Liver (tissue), 9 donors: ENCODE measurements around the gene RGS3. TPM values are rescaled to one million over a fixed set of nuclear protein-coding genes. Genes with fewer than 3 reads are reported as not detected.

ENCODE experiments used
- DNase-seq: peaks from one replicate; pipeline ENCODE4 v3.0.0-alpha.2; 2017; ENCODE audit warnings: low spot score
- H3K27ac ChIP-seq, 2 donors: one replicate each; pipeline ENCODE4 v1.7.0; 2013; ENCODE audit warnings: inconsistent platforms in 2 of 2, low read length in 2 of 2, control low read depth in 1 of 2, low read depth in 1 of 2, mild to moderate bottlenecking in 1 of 2
- H3K27me3 ChIP-seq, 4 donors: one replicate each; pipeline versions ENCODE4 v1.6.1 to v1.7.0; 2013; ENCODE audit warnings: low read length in 3 of 4, inconsistent platforms in 1 of 4, mild to moderate bottlenecking in 1 of 4, moderate library complexity in 1 of 4; ENCODE audit not compliant: control insufficient read depth in 4 of 4, insufficient read depth in 4 of 4
- H3K36me3 ChIP-seq, 4 donors: one replicate each; pipeline versions ENCODE4 v1.6.1 to v1.7.0; 2013; ENCODE audit warnings: low read length in 3 of 4, mild to moderate bottlenecking in 3 of 4, low read depth in 1 of 4, moderate library complexity in 1 of 4; ENCODE audit not compliant: control insufficient read depth in 4 of 4, insufficient read depth in 3 of 4
- H3K4me1 ChIP-seq, 4 donors: one replicate each; pipeline versions ENCODE4 v1.6.1 to v1.7.0; 2013; ENCODE audit warnings: low read length in 3 of 4, mild to moderate bottlenecking in 3 of 4, moderate library complexity in 1 of 4; ENCODE audit not compliant: control insufficient read depth in 4 of 4, insufficient read depth in 4 of 4
- H3K4me3 ChIP-seq, 3 donors: one replicate each; pipeline versions ENCODE4 v1.6.1 to v1.7.0; 2013; ENCODE audit warnings: low read length in 3 of 3, control low read depth in 1 of 3, low read depth in 1 of 3, mild to moderate bottlenecking in 1 of 3
- H3K9ac ChIP-seq, 2 donors: one replicate each; pipeline ENCODE4 v1.7.0; 2013; ENCODE audit warnings: low read length in 2 of 2, mild to moderate bottlenecking in 2 of 2, moderate library complexity in 2 of 2, control low read depth in 1 of 2, low read depth in 1 of 2
- H3K9me3 ChIP-seq, 4 donors: one replicate each; pipeline versions ENCODE4 v1.6.1 to v1.7.0; 2013; ENCODE audit warnings: low read length in 3 of 4; ENCODE audit not compliant: control insufficient read depth in 4 of 4
- CTCF ChIP-seq: fragments of 150-350 bp; IDR thresholded peaks from 2 replicates; pipeline ENCODE4 v1.5.1; 2017; ENCODE audit warnings: improper control_type of control experiment, low read depth, low read length; ENCODE audit not compliant: missing input control
- EGR1 ChIP-seq, 2 donors: IDR thresholded peaks; 2 replicates each; pipeline ENCODE4 v1.6.1; 2016 to 2018; ENCODE audit warnings: antibody characterized with exemption in 2 of 2, low read depth in 2 of 2
- FOXA1 ChIP-seq: IDR thresholded peaks from 2 replicates; pipeline ENCODE4 v1.6.1; 2016; ENCODE audit warnings: antibody characterized with exemption
- FOXA2 ChIP-seq: IDR thresholded peaks from 2 replicates; pipeline ENCODE4 v1.6.1; 2016; ENCODE audit warnings: antibody characterized with exemption
- GABPA ChIP-seq, 2 donors: IDR thresholded peaks in 1 of 2; conservative IDR thresholded peaks in 1 of 2; 2 replicates each; pipeline ENCODE4 v1.6.1; 2016; ENCODE audit warnings: antibody characterized with exemption in 2 of 2, mild to moderate bottlenecking in 1 of 2, moderate library complexity in 1 of 2
- HNF4A ChIP-seq, 2 donors: conservative IDR thresholded peaks; 2 replicates each; pipeline ENCODE4 v1.6.1; 2016; ENCODE audit warnings: antibody characterized with exemption in 2 of 2, mild to moderate bottlenecking in 2 of 2
- HNF4G ChIP-seq: IDR thresholded peaks from 2 replicates; pipeline ENCODE4 v1.6.1; 2016; ENCODE audit warnings: antibody characterized with exemption
- JUND ChIP-seq, 2 donors: IDR thresholded peaks; 2 replicates each; pipeline ENCODE4 v1.6.1; 2016; ENCODE audit warnings: antibody characterized with exemption in 2 of 2
- NR2F2 ChIP-seq: IDR thresholded peaks from 2 replicates; pipeline ENCODE4 v1.6.1; 2016; ENCODE audit warnings: antibody characterized with exemption
- RAD21 ChIP-seq, 2 donors: IDR thresholded peaks; 2 replicates each; pipeline ENCODE4 v1.6.1; 2016; ENCODE audit warnings: antibody characterized with exemption in 2 of 2, mild to moderate bottlenecking in 2 of 2
- REST ChIP-seq: IDR thresholded peaks from 2 replicates; pipeline ENCODE4 v1.6.1; 2016; ENCODE audit warnings: antibody characterized with exemption, mild to moderate bottlenecking
- SP1 ChIP-seq: IDR thresholded peaks from 2 replicates; pipeline ENCODE4 v1.6.1; 2018; ENCODE audit warnings: antibody characterized with exemption, mild to moderate bottlenecking
- YY1 ChIP-seq: IDR thresholded peaks from 2 replicates; pipeline ENCODE4 v1.6.1; 2016; ENCODE audit warnings: antibody characterized with exemption, mild to moderate bottlenecking
- ZBTB33 ChIP-seq: IDR thresholded peaks from 2 replicates; pipeline ENCODE4 v1.6.1; 2016; ENCODE audit warnings: antibody characterized with exemption
- WGBS: extraction: QIAGEN DNeasy Blood & Tissue Kit; methylation state at CpG from one replicate; pipeline ENCODE4 v1.1.7; 2013; 5-methylcytosine and 5-hydroxymethylcytosine counted together
- polyA plus RNA-seq, 2 donors: library from polyadenylated mRNA; stranded (reverse) in 1 of 2; unstranded in 1 of 2; fragments of 200-250 nt in 1 of 2; fragments of >200 nt in 1 of 2; fragmentation: Nextera tagmentation in 1 of 2; extraction: Ambion mirVana in 1 of 2; gene quantifications; one replicate each; pipeline versions ENCODE4 v1.2.1 to v1.2.3, GENCODE V29; 2013 to 2015
- total RNA-seq, 2 donors: library from RNA; depleted of rRNA; stranded (reverse); fragments of >200 nt; gene quantifications; one replicate each; pipeline ENCODE4 v1.2.3, GENCODE V29; 2014
- TF ChIP-seq, protein P1 (sequence below): IDR thresholded peaks from 2 replicates; pipeline ENCODE4 v1.6.1; 2016; ENCODE audit warnings: antibody characterized with exemption
- donor health status: healthy.
- donor health status: healthy.
- donor health status: healthy.
- donor health status: healthy.
- donor health status: healthy.

RGS3 gene
- total and polyA plus RNA-seq, 4 donors: 13.0 to 65.0 (median 28.3) TPM

- no peak overlapping the region for H3K4me3 ChIP-seq
- H3K27ac ChIP-seq: no peak overlapping the region
- WGBS: 93% methylated on average over 5 of the region's 5 CpGs
These were observed 83.0 kb downstream of the RGS3 start for GRCh38 chr9:113546566-113546965.

DNA sequence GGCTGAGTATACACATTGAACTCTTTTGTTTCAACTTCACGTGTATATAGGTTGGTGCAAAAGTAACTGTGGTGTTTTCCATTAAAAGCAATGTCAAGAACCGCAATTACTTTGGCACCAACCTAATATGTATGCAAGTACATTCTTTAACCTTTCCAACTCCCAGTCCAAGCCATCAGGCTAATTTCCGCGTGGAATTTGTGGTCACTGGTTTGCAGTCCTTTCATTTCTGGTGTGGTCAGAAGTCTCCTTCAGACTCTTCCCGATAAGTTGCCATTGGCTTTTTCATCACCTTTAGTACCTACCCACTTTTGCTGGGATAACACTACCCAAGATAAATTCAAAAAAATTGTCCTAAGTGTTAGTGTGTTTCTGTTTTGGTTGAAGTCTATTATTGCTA lies 84.0 kb downstream of the RGS3 start:
- no peaks in the 10 kb centered on the region for H3K9me3 ChIP-seq
- TF ChIP-seq HNF4A (conservative IDR thresholded peaks at IDR 0.05): no peak
- no peak for TF ChIP-seq GABPA (IDR thresholded peaks at IDR 0.05 in 1 of 2, conservative IDR thresholded peaks at IDR 0.05 in 1 of 2)
- peak overlapping the region in 1 of 2 donors; percentile 49 for H3K27ac ChIP-seq
- H3K4me3 ChIP-seq: no peak overlapping the region
- H3K27me3 ChIP-seq: no peaks in the 10 kb centered on the region
- no peak for DNase-seq
- H3K36me3 ChIP-seq: no peaks in the 10 kb centered on the region
- no peak overlapping the region for H3K9ac ChIP-seq
- peaks cover 5 to 34% (median 22%) of the 10 kb centered on the region in 4 donors for H3K4me1 ChIP-seq
- WGBS: 96% methylated on average over 5 of the region's 5 CpGs

More at GRCh38 chr9:113546566-113546965, 83.0 kb downstream of the RGS3 start:
- Histone ChIP-seq H3K27me3 (no peaks in the 10 kb centered on the region), H3K9ac (no peak overlapping the region), H3K36me3 (peaks cover 0 to 2% (median under 1%) of the 10 kb centered on the region in 4 donors), H3K4me1 (peaks cover 5 to 34% (median 22%) of the 10 kb centered on the region in 4 donors), H3K9me3 (no peaks in the 10 kb centered on the region)
- DNase-seq: no peak
- TF ChIP-seq EGR1 (IDR thresholded peaks at IDR 0.05; ENCODE audit: low read depth in 2 of 2): no peak
- no peak for TF ChIP-seq HNF4G
- no peak for TF ChIP-seq REST

DNA sequence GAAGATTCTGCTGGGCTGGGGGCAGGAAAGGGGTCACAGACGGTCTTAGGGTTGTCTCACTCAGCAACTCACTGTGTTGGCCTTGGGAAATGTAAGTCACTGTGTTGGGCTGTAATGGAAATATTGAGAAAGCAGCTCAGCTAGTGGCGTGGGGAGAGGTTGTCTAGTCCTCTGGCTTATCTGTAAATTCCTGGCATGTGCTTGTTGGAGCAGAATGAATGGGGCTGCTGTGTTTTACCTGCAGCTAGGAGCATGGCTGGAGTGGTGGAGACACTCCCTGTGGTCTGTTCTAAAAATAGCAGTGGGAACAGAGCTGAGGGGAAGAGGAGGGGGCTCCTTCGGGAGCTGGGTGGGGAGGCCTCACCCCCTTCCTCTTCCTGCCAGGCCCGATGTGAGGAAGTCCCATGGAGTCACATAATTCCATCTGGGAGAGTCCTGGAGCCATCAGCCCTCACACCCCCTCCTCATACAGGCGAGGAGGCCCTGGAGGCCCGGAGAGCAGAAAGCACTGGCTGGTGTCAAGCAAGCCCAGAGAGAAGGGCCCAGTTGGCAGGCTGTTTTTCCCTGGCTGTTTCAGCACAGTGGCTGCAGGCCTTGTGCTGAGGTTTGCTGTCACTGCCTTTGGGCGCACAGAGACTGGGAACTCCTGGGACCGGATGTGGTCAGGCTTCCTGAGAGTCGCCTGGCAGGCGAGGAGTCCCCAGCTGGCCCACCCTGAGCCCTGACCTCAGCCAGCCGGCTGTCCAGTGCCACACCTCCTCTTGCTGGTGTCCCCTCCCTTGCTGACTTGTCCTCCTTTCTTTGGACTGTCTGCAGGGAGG lies 84.9 kb downstream of the RGS3 start:
- no peak overlapping the region for H3K9ac ChIP-seq
- H3K4me1 ChIP-seq: peaks cover 5 to 34% (median 22%) of the 10 kb centered on the region in 4 donors
- H3K27ac ChIP-seq: peak overlapping the region; percentile 49 to 53
- TF ChIP-seq RAD21 (IDR thresholded peaks at IDR 0.05) (peak; percentile 24 to 54), NR2F2 (peak; percentile 73), REST (peak; percentile 24), HNF4A (conservative IDR thresholded peaks at IDR 0.05) (peak; percentile 78), CTCF (no peak), EGR1 (IDR thresholded peaks at IDR 0.05; ENCODE audit: low read depth in 2 of 2) (peak; percentile 75 to 94), FOXA2 (no peak), JUND (IDR thresholded peaks at IDR 0.05) (peak; percentile 97 to 98), SP1 (peak; percentile 84), HNF4G (peak; percentile 33), FOXA1 (peak; percentile 38), ZBTB33 (peak; percentile 40), YY1 (peak; percentile 50)
- TF ChIP-seq, protein P1, sequence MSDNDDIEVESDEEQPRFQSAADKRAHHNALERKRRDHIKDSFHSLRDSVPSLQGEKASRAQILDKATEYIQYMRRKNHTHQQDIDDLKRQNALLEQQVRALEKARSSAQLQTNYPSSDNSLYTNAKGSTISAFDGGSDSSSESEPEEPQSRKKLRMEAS: peak; percentile 76

More for the DNA sequence above, 84.9 kb downstream of the RGS3 start:
- no peak for DNase-seq
- no peaks in the 10 kb centered on the region for H3K36me3 ChIP-seq
- no peak overlapping the region for H3K4me3 ChIP-seq
- no peaks in the 10 kb centered on the region for H3K9me3 ChIP-seq
- no peaks in the 10 kb centered on the region for H3K27me3 ChIP-seq
- WGBS: 43% methylated on average over 11 of the region's 11 CpGs
